Measurements from ENCODE around the gene LIMK1.
"Not testable (repeated sequence)": the region's sequence is repeated elsewhere in the genome, so short reads cannot be mapped to it uniquely, and the experiment has no call there.

The LIMK1 gene

DNA sequence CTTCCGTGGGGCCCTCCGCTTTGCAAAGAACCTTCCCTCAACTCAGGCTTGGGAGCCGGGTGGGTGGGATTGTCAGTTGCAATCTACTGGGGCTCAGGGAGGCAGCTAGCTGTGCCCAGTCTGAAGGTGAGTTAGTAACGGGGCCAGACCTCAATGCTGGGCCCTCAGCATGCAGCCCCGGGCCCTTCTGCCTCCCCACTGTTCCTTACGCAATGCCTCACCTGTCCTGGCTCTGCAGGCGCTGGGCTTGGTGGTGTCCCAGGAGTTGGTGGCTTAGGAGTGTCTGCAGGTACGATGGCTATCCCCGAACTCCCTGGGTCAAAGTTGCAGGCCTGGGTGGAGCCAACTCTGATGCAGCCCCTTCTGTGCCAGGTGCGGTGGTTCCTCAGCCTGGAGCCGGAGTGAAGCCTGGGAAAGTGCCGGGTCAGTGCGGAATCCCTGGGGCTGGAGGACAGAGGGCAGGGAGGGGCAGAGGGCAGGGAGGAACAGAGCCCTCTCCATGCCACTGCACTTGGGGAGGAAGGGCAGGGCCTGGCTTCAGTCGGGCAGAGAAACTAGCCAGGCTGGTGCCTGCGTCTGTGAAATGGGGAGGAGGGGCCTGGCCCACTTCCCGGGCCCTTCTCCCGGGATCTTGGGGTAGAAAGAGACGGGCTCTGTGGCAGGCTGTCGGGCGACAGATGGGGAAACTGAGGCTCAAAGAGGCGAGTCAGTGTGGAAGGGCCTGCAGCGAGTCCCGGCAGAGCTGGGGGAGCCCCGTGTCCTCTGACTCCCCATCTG, 40.7 kb upstream of the LIMK1 start:
- H3K4me3 ChIP-seq (ENCODE audit: low read depth, low read length), result no peak overlapping the region

DNA sequence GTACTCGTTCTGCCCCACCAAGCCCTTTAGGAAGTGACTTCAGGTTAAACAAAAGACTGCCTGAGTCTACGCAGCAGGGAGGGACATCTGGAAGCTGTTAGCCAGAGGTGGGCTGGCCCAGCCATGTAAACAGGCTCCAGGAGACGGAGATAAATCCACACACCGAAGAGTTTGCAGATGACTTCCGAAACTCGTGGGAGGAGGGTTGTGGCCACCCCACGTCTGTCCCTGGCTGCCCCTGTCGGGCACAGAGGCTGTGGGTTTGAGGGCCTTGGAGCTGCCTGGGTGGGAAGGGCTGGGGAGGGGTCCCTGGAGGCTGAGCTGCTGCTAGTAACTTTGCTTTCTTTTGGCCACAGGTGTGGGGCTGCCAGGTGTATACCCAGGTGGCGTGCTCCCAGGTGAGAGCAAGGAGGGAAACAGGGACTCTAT, 40.1 kb upstream of the LIMK1 start:
- TF ChIP-seq, protein P1, sequence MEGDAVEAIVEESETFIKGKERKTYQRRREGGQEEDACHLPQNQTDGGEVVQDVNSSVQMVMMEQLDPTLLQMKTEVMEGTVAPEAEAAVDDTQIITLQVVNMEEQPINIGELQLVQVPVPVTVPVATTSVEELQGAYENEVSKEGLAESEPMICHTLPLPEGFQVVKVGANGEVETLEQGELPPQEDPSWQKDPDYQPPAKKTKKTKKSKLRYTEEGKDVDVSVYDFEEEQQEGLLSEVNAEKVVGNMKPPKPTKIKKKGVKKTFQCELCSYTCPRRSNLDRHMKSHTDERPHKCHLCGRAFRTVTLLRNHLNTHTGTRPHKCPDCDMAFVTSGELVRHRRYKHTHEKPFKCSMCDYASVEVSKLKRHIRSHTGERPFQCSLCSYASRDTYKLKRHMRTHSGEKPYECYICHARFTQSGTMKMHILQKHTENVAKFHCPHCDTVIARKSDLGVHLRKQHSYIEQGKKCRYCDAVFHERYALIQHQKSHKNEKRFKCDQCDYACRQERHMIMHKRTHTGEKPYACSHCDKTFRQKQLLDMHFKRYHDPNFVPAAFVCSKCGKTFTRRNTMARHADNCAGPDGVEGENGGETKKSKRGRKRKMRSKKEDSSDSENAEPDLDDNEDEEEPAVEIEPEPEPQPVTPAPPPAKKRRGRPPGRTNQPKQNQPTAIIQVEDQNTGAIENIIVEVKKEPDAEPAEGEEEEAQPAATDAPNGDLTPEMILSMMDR (IDR thresholded peaks at IDR 0.05; ENCODE audit: low read depth, low read length), result no peak
- no peak overlapping the region for H3K4me3 ChIP-seq (ENCODE audit: low read depth, low read length)

More for the DNA sequence above, 40.7 kb upstream of the LIMK1 start:
- TF ChIP-seq, protein P1 (IDR thresholded peaks at IDR 0.05; ENCODE audit: low read depth, low read length), result no peak

DNA sequence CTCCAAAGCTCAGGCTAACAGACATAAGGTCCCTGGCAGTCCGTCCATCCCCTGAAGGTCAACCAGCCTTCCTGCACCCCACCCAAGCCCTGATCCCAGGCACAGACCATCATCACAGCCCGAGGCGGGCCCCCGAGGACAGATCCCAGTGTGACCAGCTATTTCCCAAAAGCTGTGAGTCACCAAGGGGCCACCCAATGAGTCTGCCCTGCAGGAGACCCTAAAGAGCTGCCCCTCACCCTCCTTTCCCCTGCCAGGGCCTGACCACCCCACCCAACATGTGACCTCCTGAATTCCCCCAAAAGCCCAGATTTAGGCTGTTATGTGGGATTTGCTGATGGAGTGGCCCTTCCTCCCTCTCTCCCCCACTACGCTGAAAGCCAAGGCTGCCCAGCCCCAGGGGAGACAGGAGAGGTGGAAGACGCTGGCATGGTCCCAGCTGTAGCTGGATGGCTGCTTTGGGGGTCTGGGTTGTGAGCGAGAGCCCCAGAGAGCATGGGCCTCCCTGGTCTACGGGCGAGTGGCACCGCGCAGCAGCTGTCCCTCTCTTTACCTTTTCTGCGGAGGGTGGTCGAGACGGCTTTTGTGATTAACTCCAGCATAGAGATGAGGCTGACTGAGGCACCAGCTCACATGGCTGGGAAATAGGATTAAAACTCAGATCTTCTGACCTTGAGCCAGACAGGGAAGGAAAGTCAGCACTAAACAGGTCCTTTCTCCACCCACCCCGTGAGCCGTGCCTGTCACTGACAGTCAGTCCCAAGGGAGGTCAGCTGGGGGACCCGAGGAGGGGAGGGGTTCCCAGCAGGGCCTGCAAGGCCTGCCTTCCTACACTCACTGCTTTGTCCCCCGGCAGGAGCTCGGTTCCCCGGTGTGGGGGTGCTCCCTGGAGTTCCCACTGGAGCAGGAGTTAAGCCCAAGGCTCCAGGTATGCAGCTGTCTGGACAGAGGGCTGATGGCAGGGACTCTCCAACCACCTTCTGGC, 38.9 kb upstream of the LIMK1 start:
- TF ChIP-seq, protein P1 (IDR thresholded peaks at IDR 0.05; ENCODE audit: low read depth, low read length), result no peak
- H3K4me3 ChIP-seq (ENCODE audit: low read depth, low read length), result no peak overlapping the region

DNA sequence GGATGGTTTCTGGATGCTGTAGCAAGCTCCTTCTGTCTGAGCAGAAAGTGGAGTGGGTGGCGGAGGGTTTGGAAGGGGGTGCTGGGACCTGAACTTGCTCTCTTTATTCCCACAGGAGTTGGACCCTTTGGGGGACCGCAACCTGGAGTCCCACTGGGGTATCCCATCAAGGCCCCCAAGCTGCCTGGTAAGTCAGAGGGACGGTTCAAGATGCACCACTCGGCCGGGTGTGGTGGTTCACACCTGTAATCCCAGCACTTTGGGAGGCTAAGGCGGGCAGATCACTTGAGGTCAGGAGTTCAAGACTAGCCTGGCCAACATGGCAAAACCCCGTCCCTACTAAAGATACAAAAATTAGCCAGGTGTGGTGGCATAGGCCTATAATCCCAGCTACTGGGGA, 37.0 kb upstream of the LIMK1 start:
- not testable (repeated sequence) for H3K4me3 ChIP-seq (ENCODE audit: low read depth, low read length)

DNA sequence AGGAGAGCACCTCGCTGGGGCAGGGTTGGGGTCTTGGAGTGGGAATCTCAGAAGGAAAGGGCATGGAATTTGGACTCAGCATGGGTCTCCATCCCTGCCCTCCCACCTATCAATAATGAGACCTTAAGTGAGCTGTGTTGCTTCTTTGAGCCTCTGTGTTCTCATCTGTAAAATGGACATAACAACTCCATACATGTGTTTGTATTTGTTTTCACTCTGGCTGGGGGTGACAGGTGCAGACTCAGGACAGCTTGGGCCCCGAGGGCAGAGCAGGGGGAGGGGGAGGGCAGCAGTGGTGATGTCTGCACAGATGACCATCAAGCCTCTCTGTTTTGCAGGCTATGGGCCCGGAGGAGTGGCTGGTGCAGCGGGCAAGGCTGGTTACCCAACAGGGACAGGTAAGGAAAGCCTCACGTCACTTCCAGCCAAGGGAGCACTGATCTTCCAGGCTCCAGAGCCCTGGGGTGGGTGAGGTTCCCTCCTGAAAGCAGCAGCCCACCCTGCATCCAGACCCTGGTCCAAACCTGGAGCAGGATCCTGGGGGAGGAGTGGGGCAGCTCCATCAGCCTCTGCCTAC, 35.7 kb upstream of the LIMK1 start:
- TF ChIP-seq, protein P1 (IDR thresholded peaks at IDR 0.05; ENCODE audit: low read depth, low read length), result no peak
- no peak overlapping the region for H3K4me3 ChIP-seq (ENCODE audit: low read depth, low read length)

DNA sequence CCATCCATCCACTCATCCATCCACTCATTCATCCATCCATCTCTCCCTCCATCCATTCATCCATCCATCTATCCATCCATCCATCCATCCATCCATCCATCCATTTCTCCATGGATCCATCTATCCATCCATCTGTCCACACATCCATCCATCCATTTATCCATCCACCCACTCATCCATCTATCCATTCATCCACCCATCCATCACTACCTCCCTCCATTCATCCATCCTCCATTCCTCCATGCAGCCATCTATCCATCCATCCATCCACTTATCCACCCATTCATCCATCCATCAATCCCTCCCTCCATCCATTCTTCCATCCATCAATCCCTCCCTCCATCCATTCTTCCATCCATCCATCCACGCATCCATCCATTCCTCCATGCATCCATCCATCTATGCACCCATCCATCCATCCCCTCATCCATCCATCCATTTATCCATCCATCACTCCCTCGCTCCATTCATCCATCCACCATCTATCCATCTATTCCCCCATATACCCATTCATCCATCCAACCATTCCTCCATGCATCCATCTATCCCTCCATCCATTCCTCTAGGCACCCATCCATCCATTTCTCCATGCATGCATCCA, 34.5 kb upstream of the LIMK1 start:
- TF ChIP-seq, protein P1 (IDR thresholded peaks at IDR 0.05; ENCODE audit: low read depth, low read length), result no peak
- H3K4me3 ChIP-seq (ENCODE audit: low read depth, low read length), result no peak overlapping the region

All from WI38 (cell line).